H9 (cell line): ENCODE measurements around the gene MESP1. TPM values are rescaled to one million over a fixed set of nuclear protein-coding genes. Genes with fewer than 3 reads are reported as not detected.

Experiments
- DNase-seq: peaks from one replicate; pipeline ENCODE4 v3.0.0-alpha.2; 2017
- H2AFZ ChIP-seq: one replicate; pipeline ENCODE4 v1.6.1; 2013; ENCODE audit warnings: mild to moderate bottlenecking, low read length, control low read depth, moderate library complexity
- H2AK5ac ChIP-seq: 2 replicates; pipeline ENCODE4 v1.6.1; 2013; ENCODE audit warnings: low read length, control low read depth, mixed read lengths; ENCODE audit not compliant: insufficient read length
- H2BK120ac ChIP-seq: one replicate; pipeline ENCODE4 v1.6.1; 2013; ENCODE audit warnings: low read depth, mild to moderate bottlenecking, low read length, control low read depth, inconsistent platforms; ENCODE audit not compliant: poor library complexity, severe bottlenecking
- H2BK12ac ChIP-seq: 2 replicates; pipeline ENCODE4 v1.6.1; 2013; ENCODE audit warnings: low read length, control low read depth, mixed read lengths, low read depth; ENCODE audit not compliant: insufficient read length
- H2BK15ac ChIP-seq: 2 replicates; pipeline ENCODE4 v1.6.1; 2013; ENCODE audit warnings: low read depth, low read length, control low read depth
- H2BK20ac ChIP-seq: one replicate; pipeline ENCODE4 v1.6.1; 2013; ENCODE audit warnings: low read depth, mild to moderate bottlenecking, low read length, control low read depth, inconsistent platforms; ENCODE audit not compliant: poor library complexity, severe bottlenecking
- H2BK5ac ChIP-seq: 2 replicates; pipeline ENCODE4 v1.6.1; 2013; ENCODE audit warnings: low read length, control low read depth, mixed read lengths; ENCODE audit not compliant: insufficient read length
- H3K14ac ChIP-seq: 2 replicates; pipeline ENCODE4 v1.6.1; 2013; ENCODE audit warnings: low read length, control low read depth; ENCODE audit not compliant: insufficient read depth
- H3K18ac ChIP-seq: 2 replicates; pipeline ENCODE4 v1.6.1; 2013; ENCODE audit warnings: low read depth, mild to moderate bottlenecking, mixed read lengths, low read length, control low read depth; ENCODE audit not compliant: insufficient read length
- H3K23ac ChIP-seq: 2 replicates; pipeline ENCODE4 v1.6.1; 2013; ENCODE audit warnings: low read length, control low read depth, mixed read lengths, low read depth; ENCODE audit not compliant: insufficient read length
- H3K23me2 ChIP-seq: 2 replicates; pipeline ENCODE4 v1.6.1; 2013; ENCODE audit warnings: low read depth, mild to moderate bottlenecking, mixed read lengths, low read length, control low read depth; ENCODE audit not compliant: insufficient read length, poor library complexity, severe bottlenecking
- H3K27ac ChIP-seq: 2 replicates; pipeline ENCODE4 v1.5.1; 2013; ENCODE audit warnings: low read length, control low read depth, mixed read lengths, low read depth; ENCODE audit not compliant: insufficient read length
- H3K27me3 ChIP-seq: 2 replicates; pipeline ENCODE4 v1.6.1; 2013; ENCODE audit warnings: low read length, control low read depth, inconsistent platforms; ENCODE audit not compliant: insufficient read depth
- H3K4ac ChIP-seq: 2 replicates; pipeline ENCODE4 v1.6.1; 2013; ENCODE audit warnings: low read depth, mild to moderate bottlenecking, control low read depth, inconsistent platforms, low read length, moderate library complexity
- H3K4me1 ChIP-seq: 2 replicates; pipeline ENCODE4 v1.6.1; 2013; ENCODE audit warnings: low read length, control low read depth, inconsistent platforms; ENCODE audit not compliant: insufficient read depth
- H3K4me2 ChIP-seq: 2 replicates; pipeline ENCODE4 v1.6.1; 2013; ENCODE audit warnings: low read length, control low read depth, mixed read lengths; ENCODE audit not compliant: insufficient read length, insufficient read depth
- H3K56ac ChIP-seq: 2 replicates; pipeline ENCODE4 v1.6.1; 2013; ENCODE audit warnings: low read depth, mild to moderate bottlenecking, mixed read lengths, low read length, control low read depth; ENCODE audit not compliant: insufficient read length
- H3K79me1 ChIP-seq: 2 replicates; pipeline ENCODE4 v1.6.1; 2013; ENCODE audit warnings: low read depth, mild to moderate bottlenecking, moderate library complexity, low read length, control low read depth, inconsistent platforms; ENCODE audit not compliant: insufficient read depth, poor library complexity, severe bottlenecking
- H3K79me2 ChIP-seq: 2 replicates; pipeline ENCODE4 v1.6.1; 2013; ENCODE audit warnings: low read length, control low read depth, inconsistent platforms; ENCODE audit not compliant: insufficient read depth
- H3K9ac ChIP-seq: 2 replicates; pipeline ENCODE4 v1.6.1; 2013; ENCODE audit warnings: low read length, control low read depth, mixed read lengths; ENCODE audit not compliant: insufficient read length; ENCODE audit errors: extremely low read depth
- H3K9me3 ChIP-seq: one replicate; pipeline ENCODE4 v1.6.1; 2013; ENCODE audit warnings: low read depth, low read length, inconsistent platforms; ENCODE audit not compliant: control insufficient read depth
- H3T11ph ChIP-seq: one replicate; pipeline ENCODE4 v1.6.1; 2013; ENCODE audit warnings: mild to moderate bottlenecking, low read length, control low read depth, inconsistent platforms
- H4K20me1 ChIP-seq: one replicate; pipeline ENCODE4 v1.6.1; 2013; ENCODE audit not compliant: control insufficient read depth, insufficient read length, insufficient read depth
- H4K5ac ChIP-seq: 2 replicates; pipeline ENCODE4 v1.6.1; 2013; ENCODE audit warnings: low read depth, mild to moderate bottlenecking, mixed read lengths, low read length, control low read depth; ENCODE audit not compliant: insufficient read length
- H4K8ac ChIP-seq: replicated peaks from 2 replicates; pipeline ENCODE4 v1.6.1; 2013; ENCODE audit warnings: low read length, control low read depth, mixed read lengths, low read depth; ENCODE audit not compliant: insufficient read length
- H4K91ac ChIP-seq: 2 replicates; pipeline ENCODE4 v1.6.1; 2013; ENCODE audit warnings: low read depth, mild to moderate bottlenecking, moderate library complexity, mixed read lengths, low read length, control low read depth; ENCODE audit not compliant: insufficient read length
- H3K27ac Mint-ChIP-seq, 3 experiments: 2 replicates in 2 of 3; 3 replicates in 1 of 3; pipeline ENCODE4 v1.8.0; 2020 to 2021; ENCODE audit warnings: mixed read lengths in 3 of 3, mild to moderate bottlenecking in 1 of 3, moderate library complexity in 1 of 3
- H3K27me3 Mint-ChIP-seq: 2 replicates; pipeline ENCODE4 v1.8.0; 2021; ENCODE audit warnings: low read depth, mild to moderate bottlenecking, moderate library complexity, mixed read lengths
- H3K36me3 Mint-ChIP-seq, 3 experiments: 2 replicates in 2 of 3; 3 replicates in 1 of 3; pipeline ENCODE4 v1.8.0; 2020 to 2021; ENCODE audit warnings: low read depth in 3 of 3, mixed read lengths in 3 of 3; ENCODE audit not compliant: insufficient read depth in 1 of 3
- H3K4me1 Mint-ChIP-seq, 2 experiments: 2 replicates each; pipeline ENCODE4 v1.8.0; 2020; ENCODE audit warnings: mixed read lengths in 2 of 2
- H3K4me3 Mint-ChIP-seq, 2 experiments: 2 replicates in 1 of 2; 3 replicates in 1 of 2; pipeline ENCODE4 v1.8.0; 2020 to 2021; ENCODE audit warnings: mild to moderate bottlenecking in 2 of 2, mixed read lengths in 2 of 2, moderate library complexity in 1 of 2
- H3K9me3 Mint-ChIP-seq, 2 experiments: 2 replicates in 1 of 2; 3 replicates in 1 of 2; pipeline ENCODE4 v1.8.0; 2020; ENCODE audit warnings: mild to moderate bottlenecking in 2 of 2, mixed read lengths in 2 of 2, moderate library complexity in 1 of 2
- WGBS: extraction: QIAGEN DNeasy Blood & Tissue Kit; methylation state at CpG from one replicate; pipeline ENCODE4 v1.1.7; 2013; ENCODE audit warnings: missing lambda C conversion rate, low lambda C conversion rate, mixed read lengths; ENCODE audit not compliant: insufficient read length; ENCODE audit errors: extremely low coverage; 5-methylcytosine and 5-hydroxymethylcytosine counted together
- total RNA-seq: library from RNA; stranded (reverse); gene quantifications from 2 replicates; pipeline ENCODE4 v1.2.1, GENCODE V29; 2021
- TF ChIP-seq, protein P1 (sequence below): fragments of 200-600 bp; sonication (generic); conservative IDR thresholded peaks from 3 replicates; pipeline ENCODE4 v1.8.0; 2021; ENCODE audit warnings: antibody characterized with exemption, mild to moderate bottlenecking

MESP1 gene
- total RNA-seq, 1 experiment from 2014 or later, result not detected

DNA sequence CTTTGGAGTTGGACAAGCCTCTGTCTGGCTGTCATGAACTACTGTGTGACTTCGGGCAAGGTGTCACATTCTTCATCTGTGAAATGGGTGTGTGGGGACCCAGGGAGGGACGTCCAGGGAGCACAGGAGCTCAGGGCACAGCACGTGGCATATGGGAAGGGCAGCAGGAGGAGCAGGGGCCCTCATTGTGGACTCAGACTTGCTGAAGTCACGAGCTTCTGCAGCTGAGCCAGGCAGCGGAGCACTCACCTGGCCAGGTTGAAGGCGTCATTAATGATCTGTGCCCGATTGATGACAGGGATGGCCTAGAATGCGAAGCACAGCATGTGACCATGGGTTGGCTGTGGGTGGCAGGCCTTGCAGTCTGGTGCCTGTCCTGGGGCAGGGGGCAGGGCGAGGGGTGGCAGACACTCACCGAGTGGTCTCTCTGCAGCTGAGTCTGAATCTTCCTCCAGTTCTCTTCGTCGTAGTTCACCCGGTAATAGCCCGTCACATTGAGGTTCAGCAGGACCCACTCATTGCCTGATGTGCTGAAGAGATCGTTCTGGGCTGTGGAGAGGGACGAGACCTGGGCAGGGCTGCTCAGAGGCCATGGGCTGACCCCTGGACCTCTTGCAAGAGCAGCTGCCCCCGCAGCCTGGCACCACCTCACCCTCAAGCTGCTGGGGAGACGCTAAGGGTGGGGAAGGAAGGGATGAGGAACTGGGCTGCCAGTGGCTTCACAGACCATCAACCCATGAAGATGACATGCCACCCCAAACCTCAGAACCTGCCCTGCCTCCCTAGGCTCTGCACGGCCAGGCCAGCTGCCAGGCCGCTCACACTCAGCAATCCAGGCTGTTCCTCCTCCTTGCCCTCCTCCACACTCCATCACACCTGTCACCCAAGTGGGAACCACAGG, 48.2 kb upstream of the MESP1 start:
- no peaks in the 10 kb centered on the region; a peak in 1 of 7 replicates for H3K36me3 Mint-ChIP-seq
- no peaks in the 10 kb centered on the region for H3K9me3 Mint-ChIP-seq
- no peak overlapping the region for H2BK5ac ChIP-seq
- H2BK20ac ChIP-seq, result no peak overlapping the region
- H3K23me2 ChIP-seq, result no peaks in the 10 kb centered on the region
- no peak overlapping the region for H2BK120ac ChIP-seq
- H3K18ac ChIP-seq, result no peak overlapping the region
- DNase-seq, result no peak
- H3K27ac ChIP-seq, result no peak overlapping the region
- H3K56ac ChIP-seq, result no peak overlapping the region
- peaks cover 6 to 9% of the 10 kb centered on the region in 2 experiments; a peak in 3 of 4 replicates for H3K4me1 Mint-ChIP-seq
- H3T11ph ChIP-seq, result no peak overlapping the region
- H3K4me3 Mint-ChIP-seq, result no peak overlapping the region
- no peak overlapping the region for H3K4me2 ChIP-seq
- H2AK5ac ChIP-seq, result no peak overlapping the region
- no peaks in the 10 kb centered on the region for H3K79me2 ChIP-seq
- no peak overlapping the region for H3K4ac ChIP-seq
- H3K79me1 ChIP-seq, result no peaks in the 10 kb centered on the region
- H3K9me3 ChIP-seq, result no peaks in the 10 kb centered on the region
- WGBS, result no CpG with 5 or more reads among the region's 20 CpGs
- H2BK15ac ChIP-seq, result no peak overlapping the region
- H3K14ac ChIP-seq, result no peak overlapping the region
- H4K20me1 ChIP-seq, result no peaks in the 10 kb centered on the region
- no peak overlapping the region for H4K5ac ChIP-seq
- no peak overlapping the region for H2AFZ ChIP-seq
- H3K27me3 Mint-ChIP-seq, result peaks cover 11% of the 10 kb centered on the region
- H4K8ac ChIP-seq, result no peak overlapping the region
- H3K4me1 ChIP-seq, result no peaks in the 10 kb centered on the region
- H4K91ac ChIP-seq, result no peak overlapping the region
- no peak overlapping the region for H2BK12ac ChIP-seq
- H3K27me3 ChIP-seq, result no peaks in the 10 kb centered on the region
- peak overlapping the region in 1 of 3 experiments; percentile 55; a peak in 1 of 7 replicates for H3K27ac Mint-ChIP-seq
- TF ChIP-seq, protein P1, sequence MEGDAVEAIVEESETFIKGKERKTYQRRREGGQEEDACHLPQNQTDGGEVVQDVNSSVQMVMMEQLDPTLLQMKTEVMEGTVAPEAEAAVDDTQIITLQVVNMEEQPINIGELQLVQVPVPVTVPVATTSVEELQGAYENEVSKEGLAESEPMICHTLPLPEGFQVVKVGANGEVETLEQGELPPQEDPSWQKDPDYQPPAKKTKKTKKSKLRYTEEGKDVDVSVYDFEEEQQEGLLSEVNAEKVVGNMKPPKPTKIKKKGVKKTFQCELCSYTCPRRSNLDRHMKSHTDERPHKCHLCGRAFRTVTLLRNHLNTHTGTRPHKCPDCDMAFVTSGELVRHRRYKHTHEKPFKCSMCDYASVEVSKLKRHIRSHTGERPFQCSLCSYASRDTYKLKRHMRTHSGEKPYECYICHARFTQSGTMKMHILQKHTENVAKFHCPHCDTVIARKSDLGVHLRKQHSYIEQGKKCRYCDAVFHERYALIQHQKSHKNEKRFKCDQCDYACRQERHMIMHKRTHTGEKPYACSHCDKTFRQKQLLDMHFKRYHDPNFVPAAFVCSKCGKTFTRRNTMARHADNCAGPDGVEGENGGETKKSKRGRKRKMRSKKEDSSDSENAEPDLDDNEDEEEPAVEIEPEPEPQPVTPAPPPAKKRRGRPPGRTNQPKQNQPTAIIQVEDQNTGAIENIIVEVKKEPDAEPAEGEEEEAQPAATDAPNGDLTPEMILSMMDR, result no peak
- H3K23ac ChIP-seq, result no peak overlapping the region
- H3K9ac ChIP-seq, result no peak overlapping the region
